ENCODE measurements around the gene GTF2IRD1. TPM values are rescaled to one million over a fixed set of nuclear protein-coding genes. Genes with fewer than 3 reads are reported as not detected.
"Not testable (repeated sequence)": the region's sequence is repeated elsewhere in the genome, so short reads cannot be mapped to it uniquely, and the experiment has no call there.

The GTF2IRD1 gene
- total RNA-seq, 1 donor = 1.1 TPM

DNA sequence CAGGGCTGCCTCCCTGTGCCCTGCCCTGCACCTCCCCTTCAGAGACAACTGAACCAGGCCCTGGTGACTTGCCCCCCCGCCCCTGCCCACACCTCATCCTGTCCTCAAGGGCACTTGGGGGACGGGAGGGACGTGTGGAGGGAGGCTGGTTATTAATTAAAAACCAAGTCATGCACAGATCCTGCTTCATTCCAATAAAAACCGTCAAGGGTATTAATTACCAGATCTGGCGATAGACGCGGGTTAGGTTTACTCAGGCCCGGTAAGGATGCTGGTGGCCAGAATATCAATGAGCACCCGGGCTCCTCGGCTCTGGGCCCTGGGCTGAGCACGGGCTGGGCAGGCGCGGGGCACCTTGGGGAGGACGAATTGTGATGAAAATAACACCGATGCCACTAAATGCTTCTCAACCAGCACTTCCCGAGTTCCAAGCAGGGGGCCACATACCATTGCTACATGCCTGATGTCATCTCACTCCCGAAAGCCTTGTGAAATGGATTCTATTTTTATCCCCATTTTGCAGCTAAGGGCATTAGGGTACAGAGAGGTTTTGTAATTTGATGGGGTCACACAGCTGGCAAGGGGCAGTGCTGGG, 24.5 kb upstream of the GTF2IRD1 start:
- no peak for DNase-seq (ENCODE audit: low read depth in 2 of 3, low spot score in 2 of 3)

DNA sequence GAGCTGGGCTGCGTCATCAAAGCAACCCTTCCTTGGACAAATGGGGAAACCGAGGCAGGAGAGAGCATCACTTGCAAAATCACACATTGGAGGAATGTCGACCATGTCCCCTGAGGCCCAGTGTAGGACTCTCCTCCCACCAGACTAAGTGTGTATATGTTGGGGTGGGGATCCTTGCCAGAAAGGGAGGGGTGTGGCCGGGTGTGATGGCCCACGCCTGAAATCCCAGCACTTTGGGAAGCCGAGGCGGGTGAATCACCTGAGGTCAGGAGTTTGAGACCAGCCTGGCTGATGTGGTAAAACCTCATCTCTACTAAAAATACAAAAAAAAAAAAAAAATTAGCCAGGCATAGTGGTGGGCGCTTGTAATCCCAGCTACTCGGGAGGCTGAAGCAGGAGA, 23.3 kb upstream of the GTF2IRD1 start:
- DNase-seq (ENCODE audit: low read depth in 2 of 3, low spot score in 2 of 3) = not testable (repeated sequence)

DNA sequence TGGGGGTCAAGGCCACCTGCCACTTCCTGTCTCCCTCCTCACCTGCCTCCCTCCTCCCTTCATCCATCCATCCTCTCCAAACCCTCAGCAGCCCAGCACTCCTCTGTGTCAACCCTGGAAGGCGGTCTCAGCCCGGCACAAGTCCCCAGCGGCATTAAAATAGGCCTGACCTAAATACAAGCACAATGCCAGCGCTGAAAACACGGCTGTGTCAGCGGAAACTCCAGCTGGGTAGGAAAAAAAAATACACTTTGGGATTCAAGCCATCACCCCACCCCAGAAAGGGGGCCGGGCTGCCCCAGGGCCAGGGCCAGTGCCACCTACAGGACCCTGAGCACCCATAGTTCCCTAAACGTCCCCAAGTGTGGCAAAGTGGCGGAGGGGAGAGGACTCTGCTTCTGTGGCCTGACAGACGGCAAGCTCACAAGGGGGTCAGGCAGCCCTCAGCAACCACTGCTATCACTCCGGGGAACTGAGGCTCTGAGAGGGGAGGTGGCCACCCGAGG, 22.7 kb upstream of the GTF2IRD1 start:
- DNase-seq (ENCODE audit: low read depth in 2 of 3, low spot score in 2 of 3) = no peak

DNA sequence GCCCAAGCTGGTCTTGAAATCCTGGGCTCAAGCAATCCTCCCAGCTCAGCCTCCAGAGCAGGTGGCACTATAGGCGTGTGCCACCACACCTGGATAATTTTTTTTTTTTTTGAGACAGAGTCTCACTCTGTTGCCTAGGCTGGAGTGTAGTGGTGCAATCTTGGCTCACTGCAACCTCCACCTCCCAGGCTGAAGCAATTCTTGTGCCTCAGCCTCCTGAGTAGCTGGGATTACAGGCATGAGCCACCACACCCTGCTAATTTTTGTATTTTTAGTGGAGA, 16.5 kb upstream of the GTF2IRD1 start:
- DNase-seq (ENCODE audit: low read depth in 2 of 3, low spot score in 2 of 3) = not testable (repeated sequence)

DNA sequence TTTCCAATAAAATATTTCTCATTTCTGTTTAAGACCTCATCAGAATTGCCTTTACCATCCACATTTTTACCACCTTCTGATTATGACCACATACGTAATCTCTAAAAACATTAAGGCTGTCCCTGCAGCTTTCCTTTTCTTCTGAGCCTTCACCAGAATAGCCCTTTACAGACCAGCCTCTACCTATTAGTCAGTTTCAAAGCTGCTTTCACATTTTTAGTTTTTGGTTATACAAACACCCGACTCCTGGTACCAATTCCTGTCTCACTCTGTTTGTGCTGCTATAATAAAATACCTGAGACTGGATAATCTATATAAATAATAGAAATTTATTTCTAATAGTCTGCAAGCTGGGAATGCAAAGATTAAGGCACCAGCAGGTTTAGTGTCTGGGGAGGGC, 15.4 kb upstream of the GTF2IRD1 start:
- no peak for DNase-seq (ENCODE audit: low read depth in 2 of 3, low spot score in 2 of 3)

DNA sequence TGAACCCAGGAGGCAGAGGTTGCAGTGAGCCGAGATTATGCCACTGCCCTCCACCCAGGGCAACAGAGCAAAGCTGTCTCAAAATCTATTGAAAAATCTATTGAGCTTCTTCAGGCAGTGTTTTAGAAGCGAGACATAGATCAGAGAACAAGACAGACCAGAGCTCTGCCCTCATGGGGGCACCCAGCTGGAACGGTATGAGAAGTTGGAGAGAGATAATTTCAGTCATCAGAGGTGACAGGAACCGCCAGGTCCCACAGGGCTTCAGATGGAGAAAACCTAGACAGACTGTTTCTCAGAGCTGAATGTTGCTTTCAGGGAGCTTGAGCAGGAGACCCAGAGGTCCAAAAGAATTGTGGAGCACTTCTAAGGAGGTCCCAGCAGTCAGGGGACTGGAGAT, 14.2 kb upstream of the GTF2IRD1 start:
- no peak for DNase-seq (ENCODE audit: low read depth in 2 of 3, low spot score in 2 of 3)

DNA sequence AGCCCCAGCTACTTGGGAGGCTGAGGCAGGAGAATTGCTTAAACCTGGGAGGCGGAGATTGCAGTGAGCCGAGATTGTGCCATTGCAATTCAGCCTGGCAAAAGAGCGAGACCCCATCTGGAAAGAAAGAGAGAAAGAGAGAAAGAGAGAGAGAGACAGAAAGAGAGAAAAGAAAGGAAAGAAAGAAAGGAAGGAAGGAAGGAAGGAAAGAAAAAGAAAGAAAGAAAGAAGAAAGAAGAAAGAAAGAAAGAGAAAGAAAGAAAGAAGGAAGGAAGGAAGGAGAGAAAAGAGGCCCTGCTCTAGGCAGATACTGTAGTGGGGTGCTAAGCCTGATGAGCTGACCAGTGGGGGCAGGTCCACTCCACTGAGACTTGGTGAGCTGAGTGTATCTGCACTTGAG, 13.6 kb upstream of the GTF2IRD1 start:
- DNase-seq (ENCODE audit: low read depth in 2 of 3, low spot score in 2 of 3) = not testable (repeated sequence)

DNA sequence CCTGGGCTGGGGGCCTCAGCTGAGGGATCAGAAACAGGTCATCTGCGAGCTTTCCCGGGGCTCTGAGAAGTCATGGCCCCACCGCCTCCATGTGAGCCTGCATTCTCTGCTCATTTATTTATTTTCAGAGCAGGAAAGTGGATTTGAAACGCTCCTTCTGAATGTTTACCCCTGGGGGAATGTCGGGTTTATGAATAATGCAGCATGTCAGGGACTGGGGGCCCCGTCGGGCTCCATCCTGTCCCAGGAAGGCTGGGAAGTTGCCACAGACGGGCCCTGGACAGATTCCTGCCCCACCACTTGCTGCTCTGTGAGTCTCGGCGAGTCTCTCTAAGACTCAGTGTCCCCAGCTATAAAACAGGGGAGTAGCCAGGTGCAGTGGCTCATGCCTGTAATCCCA, 11.9 kb upstream of the GTF2IRD1 start:
- DNase-seq (ENCODE audit: low read depth in 2 of 3, low spot score in 2 of 3) = no peak

DNA sequence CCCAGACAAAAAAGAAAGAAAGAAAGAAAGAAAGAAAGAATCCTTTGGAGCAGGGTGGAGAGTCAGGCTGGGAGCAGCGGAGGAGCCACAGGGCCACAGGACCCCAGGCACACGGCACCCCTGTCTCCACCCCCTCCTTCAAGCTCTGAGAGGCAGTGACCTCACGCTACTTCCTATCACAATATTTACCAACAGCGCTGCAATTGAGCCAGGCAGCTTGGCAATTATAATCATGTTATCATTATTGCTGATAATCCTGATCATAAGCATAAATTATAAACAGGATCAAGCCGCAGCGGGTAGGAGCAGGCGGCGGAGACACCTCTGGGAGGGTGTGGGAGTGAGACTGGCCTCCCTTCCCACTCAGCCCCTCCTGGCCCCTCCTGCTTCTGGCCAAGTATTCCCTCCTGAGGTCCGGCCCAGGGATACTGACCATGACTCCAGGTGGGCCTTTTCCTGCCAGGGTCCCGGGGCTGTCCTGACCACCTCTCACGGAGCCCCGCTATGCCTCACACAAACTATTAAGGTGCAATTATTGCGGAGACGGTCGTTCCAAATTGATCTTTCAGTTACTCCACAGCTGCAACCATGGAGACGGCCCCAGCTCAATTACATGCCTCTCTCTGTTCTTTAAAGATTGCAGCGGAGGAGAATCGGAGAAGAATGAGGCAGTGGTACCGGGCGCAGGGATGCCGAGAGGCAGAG, 10.0 kb upstream of the GTF2IRD1 start:
- no peak for DNase-seq (ENCODE audit: low read depth in 2 of 3, low spot score in 2 of 3)

DNA sequence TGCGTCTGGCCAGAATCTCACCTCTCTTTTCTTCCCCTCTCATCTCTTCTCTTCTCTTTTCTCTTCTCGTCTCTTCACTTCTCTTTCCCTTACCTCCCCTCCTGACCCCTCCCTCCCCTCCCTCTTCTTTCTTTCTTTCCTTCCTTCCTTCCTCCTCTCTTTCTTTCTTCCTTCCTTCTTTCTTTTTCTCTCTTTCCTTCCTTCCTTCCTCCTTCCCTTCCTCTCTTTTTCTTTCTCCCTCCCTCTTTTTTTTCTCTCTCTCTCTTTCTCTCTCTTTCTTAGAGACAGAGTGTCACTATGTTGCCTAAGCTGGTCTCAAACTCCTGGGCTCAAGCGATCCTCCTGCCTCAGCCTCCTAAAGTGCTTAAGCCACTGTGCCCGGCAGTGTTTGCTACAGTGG, 4.6 kb upstream of the GTF2IRD1 start:
- no peak for DNase-seq (ENCODE audit: low read depth in 2 of 3, low spot score in 2 of 3)

DNA sequence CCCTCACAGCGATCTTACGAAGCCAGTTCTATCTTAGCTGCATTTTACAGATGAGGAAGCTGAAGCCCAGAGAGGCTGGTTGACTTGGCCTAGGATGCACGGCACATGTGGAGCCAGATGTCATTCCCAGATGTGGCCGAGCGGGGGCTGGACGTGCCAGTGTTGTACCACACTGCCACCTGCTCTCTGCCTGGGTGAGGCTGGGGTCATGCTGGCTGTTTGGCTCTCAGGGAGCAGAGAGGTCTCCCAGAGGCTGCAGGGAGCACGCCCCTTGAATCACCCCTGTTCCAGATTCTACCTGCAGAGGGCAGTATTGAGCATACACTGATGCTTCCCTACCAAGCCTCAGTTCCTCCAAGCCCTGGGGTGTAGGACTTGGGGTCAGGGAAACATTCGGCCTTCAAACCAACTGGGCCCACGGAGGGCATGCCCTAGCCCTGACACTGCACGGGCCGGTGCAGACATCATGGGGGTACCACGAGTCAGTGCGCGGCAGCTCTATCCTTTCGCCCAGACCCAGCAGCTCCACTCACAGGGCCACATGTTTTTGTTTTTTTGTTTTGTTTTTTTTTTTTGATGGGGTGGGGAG, 3.8 kb upstream of the GTF2IRD1 start:
- peak; percentile 52 to 76 (median 57) for DNase-seq (ENCODE audit: low read depth in 2 of 3, low spot score in 2 of 3)

DNA sequence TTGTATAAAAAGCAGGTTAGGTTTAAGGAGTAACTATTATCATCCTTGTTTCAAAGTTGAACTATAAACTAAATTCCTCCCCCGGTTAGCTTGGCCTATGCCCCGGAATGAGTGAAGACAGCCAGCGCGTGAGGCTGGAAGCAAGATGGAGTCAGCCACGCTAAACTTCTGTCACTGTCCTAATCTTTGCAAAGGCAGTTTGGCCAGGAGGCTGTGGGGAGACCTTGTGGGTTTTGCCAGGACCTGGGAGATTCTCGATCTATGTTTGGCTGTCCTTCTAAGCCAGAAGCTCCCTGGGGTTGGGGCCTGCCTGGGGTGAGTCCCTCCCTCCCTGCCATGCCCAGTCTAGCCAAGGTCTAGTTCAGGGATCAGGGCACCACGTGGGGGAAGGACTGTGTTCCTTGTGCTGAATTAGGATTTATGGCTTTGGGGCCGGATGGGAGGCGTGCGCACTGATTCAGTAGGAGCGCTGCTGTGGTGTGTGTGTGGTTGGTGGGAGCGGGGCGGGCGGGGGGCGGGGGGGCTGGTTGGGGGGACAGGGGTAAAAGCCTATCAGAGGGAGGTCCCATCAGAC, 871 bp upstream of the GTF2IRD1 start:
- DNase-seq (ENCODE audit: low read depth in 2 of 3, low spot score in 2 of 3) = peak in 1 of 3 donors; percentile 9

DNA sequence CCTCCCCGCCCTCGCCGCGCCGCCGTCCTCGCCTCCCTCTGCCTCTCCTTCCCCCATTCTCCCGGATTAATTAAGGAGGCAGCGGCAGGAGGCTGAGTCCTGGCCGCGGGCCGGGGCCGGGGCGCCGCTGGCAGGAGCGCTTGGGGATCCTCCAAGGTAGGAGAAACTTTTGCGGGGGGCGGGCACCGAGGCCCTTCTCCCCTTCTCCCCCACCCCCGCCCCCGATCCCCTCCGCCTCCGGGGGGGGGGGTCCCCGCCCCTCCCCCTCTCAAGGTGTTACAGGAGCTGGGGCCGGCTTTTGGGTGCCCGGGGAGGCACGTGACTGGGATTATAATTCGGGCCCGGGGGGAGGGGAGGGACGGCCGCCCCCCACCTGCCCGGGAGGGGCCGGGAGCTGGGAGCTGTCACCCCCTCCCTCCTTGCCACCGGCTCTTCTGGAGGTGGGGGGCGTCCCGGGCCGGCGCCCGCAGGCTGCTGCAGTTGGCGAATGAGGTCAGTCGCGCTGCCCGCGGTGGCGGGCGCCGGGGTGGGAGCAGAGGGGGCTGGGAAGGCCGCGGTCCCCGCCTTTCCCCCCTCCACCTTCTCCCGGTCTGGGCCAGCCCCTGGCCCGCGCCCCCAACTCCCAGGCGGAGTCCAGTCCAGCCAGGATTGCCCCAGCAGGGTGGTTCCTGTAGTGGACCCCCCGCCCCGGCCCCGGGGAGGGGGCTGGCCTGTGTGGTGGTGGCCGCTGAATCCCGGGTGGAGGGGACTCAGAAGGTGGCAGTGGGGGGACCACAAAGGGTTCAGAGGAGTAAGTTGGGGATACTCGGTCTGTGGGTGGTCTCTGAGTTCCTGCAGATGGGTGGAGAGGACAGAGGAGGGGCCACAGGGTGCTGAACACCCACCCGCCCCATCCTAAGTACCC, 567 bp downstream of the GTF2IRD1 start:
- DNase-seq (ENCODE audit: low read depth in 2 of 3, low spot score in 2 of 3) = no peak

DNA sequence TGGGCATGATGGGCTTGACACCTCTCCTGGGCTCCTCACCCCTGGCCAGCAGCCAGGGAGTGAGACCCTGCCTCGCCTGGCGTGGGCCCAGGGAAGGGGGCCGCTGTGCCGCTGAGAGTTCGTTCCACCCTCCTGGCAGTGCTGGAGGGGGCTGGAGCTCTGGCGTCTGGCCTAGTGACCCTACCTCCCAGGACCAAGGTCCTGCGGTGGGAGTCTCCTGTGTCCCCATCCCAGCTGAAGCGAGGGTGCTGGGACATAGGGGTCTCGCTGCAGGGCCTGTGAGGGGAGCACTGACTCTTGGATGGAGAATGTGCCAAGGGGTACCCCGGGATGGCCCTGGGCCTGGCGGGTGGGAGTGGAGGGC, 1.2 kb downstream of the GTF2IRD1 start:
- DNase-seq (ENCODE audit: low read depth in 2 of 3, low spot score in 2 of 3) = no peak

DNA sequence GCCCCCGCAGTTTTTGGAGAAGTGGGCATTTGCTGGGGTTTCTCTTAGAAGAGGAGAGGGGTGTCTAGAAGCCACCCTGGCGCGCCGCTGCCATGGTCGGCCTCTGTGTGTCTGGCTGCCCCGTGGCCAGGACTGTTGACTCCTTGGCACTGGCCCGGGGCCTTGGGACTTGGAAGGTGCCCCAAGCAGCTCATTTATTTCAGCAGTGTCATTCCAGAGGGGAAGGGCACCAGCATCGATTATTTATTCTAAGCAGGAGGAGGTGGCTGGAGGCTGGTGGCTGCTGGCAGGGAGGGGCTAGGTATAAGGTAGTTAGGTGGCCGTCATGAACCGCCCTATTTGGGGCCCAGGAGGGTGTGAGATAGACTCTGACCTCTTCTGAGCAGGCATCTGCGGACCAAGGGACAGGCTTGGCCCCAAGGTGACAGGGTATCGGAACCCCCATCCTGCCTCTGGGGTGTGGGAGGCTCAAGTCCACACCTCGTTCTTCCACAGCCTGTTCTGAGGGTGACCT, 1.6 kb downstream of the GTF2IRD1 start:
- DNase-seq (ENCODE audit: low read depth in 2 of 3, low spot score in 2 of 3) = no peak

DNA sequence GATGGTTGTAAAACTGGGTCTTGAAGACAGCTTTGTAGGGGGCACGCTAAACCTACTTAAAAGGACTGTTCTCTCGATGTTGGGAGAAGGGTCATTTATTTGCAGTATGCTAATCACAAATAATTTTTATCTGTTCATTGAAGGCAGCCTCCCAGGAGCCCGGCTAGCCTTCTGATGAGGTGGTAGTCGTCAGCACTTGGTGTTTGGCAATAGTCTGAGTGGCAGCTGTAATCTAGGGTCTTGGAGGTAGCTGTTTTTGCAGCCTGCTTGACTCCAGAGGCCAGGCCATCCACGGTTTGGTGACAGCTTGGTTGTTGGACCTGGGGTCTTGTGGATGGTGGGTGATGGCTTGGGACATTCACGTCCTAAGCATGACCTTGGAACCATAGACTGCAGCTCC, 2.2 kb downstream of the GTF2IRD1 start:
- DNase-seq (ENCODE audit: low read depth in 2 of 3, low spot score in 2 of 3) = no peak

DNA sequence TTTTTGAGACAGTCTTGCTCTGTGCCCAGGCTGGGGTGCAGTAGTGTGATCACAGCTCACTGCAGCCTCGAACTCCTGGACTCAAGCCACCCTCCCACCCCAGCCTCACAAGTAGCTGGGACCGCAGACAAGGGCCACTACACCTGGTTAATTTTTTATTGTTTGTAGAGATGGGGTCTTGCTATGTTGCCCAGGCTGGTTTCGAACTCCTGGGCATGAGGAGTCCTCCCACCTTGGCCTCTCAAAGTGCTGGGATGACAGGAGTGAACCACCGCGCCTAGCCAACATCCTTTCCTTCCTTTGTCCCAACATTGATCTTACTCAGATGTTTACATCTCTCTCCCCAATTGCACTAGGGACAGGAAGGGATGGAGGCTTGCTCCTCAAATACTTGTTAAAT, 3.3 kb downstream of the GTF2IRD1 start:
- no peak for DNase-seq (ENCODE audit: low read depth in 2 of 3, low spot score in 2 of 3)

DNA sequence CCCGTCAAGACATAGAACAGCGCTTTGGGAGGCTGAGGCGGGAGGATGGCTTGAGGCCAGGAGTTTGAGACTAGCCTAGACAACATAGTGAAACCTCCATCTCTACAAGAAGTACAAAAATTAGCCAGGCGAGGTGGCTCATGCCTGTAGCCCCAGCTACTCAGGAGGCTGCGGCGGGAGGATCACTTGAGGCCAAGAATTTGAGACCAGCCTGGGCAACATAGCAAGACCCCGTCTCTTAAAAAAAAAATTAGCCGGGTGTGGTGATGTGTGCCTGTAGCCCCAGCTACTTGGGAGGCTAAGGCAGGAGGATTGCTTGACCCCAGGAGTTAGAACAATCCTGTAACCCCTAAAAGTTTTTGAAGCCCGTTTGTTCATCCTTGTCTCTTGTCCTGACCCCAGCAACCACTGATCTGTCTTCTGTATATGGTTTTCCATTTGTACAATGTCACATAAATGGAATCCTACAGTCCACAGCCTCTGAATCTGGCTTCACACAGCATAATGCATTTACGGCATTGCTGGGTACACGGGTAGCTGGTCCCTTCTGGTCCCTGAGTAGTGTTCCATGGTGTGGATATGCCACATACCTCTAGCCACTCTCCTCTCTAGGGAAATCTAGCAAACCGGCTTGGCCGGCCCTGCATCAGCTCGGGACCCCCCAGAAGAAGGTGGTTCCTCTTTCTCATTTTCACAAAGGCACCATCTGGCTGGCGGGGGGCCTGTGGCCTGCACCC, 8.4 kb downstream of the GTF2IRD1 start:
- DNase-seq (ENCODE audit: low read depth in 2 of 3, low spot score in 2 of 3) = no peak

DNA sequence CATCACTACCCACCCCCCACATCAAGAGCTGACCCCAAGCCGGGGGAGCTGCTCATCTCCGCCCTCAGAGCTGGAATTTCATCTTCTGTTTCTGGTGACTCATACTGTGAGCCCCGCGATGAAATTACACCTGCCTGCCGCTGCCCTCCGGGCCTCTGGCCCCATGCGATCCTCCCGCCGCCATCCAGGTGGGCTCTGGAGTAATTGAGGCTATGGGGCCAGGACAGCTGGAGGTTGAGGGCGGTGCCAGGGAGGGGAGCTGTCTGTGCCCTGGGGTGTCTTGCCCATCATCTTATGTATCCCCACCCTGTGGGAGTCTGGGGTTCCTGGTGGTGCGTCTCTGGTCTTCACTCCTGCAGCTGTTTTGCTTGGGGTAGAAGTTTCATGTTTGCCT, 9.0 kb downstream of the GTF2IRD1 start:
- no peak for DNase-seq (ENCODE audit: low read depth in 2 of 3, low spot score in 2 of 3)
